K562 (cell line): ENCODE results near the gene SEPTIN12. TPM values are rescaled to one million over a fixed set of nuclear protein-coding genes. Genes with fewer than 3 reads are reported as not detected.

ENCODE experiments used
- ATAC-seq: fragments of 200-7000 bp; cut with Tn5 transposase; 3 replicates; pipeline ENCODE4 v1.9.1; 2020; ENCODE audit warnings: moderate library complexity
- BruUV-seq: library from RNA; stranded (reverse); fragments of 400-500 nt; replicated peaks from 2 replicates; lab custom pipeline; 2021; lab: Mats Ljungman, UMichigan
- CTCF ChIA-PET: fragments of 300-600 bp; formaldehyde crosslinking; extraction: SDS; loops from one replicate; lab custom pipeline; 2021; ENCODE audit warnings: low intra/inter-chr PET ratio; lab: Yijun Ruan, JAX
- POLR2A ChIA-PET: fragments of 300-600, 350-650 bp; sonication (Branson Sonifier 250); formaldehyde crosslinking; extraction: SDS; loops from one replicate; lab custom pipeline; 2021; ENCODE audit warnings: antibody characterized with exemption, inconsistent platforms; lab: Yijun Ruan, JAX
- DNase-seq, 4 experiments: peaks; one replicate each; pipeline versions ENCODE4 v3.0.0 to v3.0.0-alpha.2; 2011 to 2018; ENCODE audit warnings: low spot score in 3 of 4, mixed read lengths in 3 of 4; ENCODE audit errors: extremely low read depth in 1 of 4
- FAIRE-seq: peaks from 2 replicates; lab custom pipeline; 2011; peaks lifted over from hg19 to GRCh38; lab: Jason Lieb, UNC
- H2AFZ ChIP-seq: 2 replicates; pipeline ENCODE4 v1.6.0; 2011; ENCODE audit warnings: low read depth, low read length, control low read depth, inconsistent platforms
- H3K27ac ChIP-seq: fragments of 200-600 bp; 3 replicates; pipeline ENCODE4 v1.8.0; 2011; ENCODE audit warnings: low read depth, mild to moderate bottlenecking, control low read depth, inconsistent platforms, low read length, moderate library complexity, mixed read lengths; ENCODE audit errors: extremely low read depth
- H3K27me3 ChIP-seq, 2 experiments: fragments of 300-600 bp in 1 of 2; 2 replicates in 1 of 2; 3 replicates in 1 of 2; pipeline versions ENCODE4 v1.6.0 to v1.8.0; 2011; ENCODE audit warnings: inconsistent platforms in 2 of 2, low read length in 2 of 2, mild to moderate bottlenecking in 1 of 2, mixed read lengths in 1 of 2, moderate library complexity in 1 of 2; ENCODE audit not compliant: control insufficient read depth in 2 of 2, insufficient read depth in 2 of 2
- H3K36me3 ChIP-seq: fragments of 300-600 bp; 3 replicates; pipeline ENCODE4 v1.8.0; 2011; ENCODE audit warnings: mild to moderate bottlenecking, low read length, inconsistent platforms; ENCODE audit not compliant: control insufficient read depth, insufficient read depth
- H3K4me1 ChIP-seq, 2 experiments: fragments of 200-600 bp in 1 of 2; replicated peaks in 1 of 2; 2 replicates in 1 of 2; 3 replicates in 1 of 2; pipeline versions ENCODE4 v1.5.1 to v1.8.0; 2011; ENCODE audit warnings: inconsistent platforms in 2 of 2, low read length in 2 of 2, mild to moderate bottlenecking in 1 of 2, mixed read lengths in 1 of 2, moderate library complexity in 1 of 2; ENCODE audit not compliant: control insufficient read depth in 2 of 2, insufficient read depth in 2 of 2
- H3K4me2 ChIP-seq: 2 replicates; pipeline ENCODE4 v1.6.1; 2011; ENCODE audit warnings: low read length, control low read depth, inconsistent platforms, mixed read lengths; ENCODE audit not compliant: insufficient read depth
- H3K4me3 ChIP-seq: fragments of 200-600 bp; sonication (generic), shearing (Covaris generic); 2 replicates; pipeline ENCODE4 v1.5.1; 2016; ENCODE audit warnings: control low read depth, inconsistent platforms
- H3K79me2 ChIP-seq: fragments of 200-600 bp; 3 replicates; pipeline ENCODE4 v1.8.0; 2011; ENCODE audit warnings: low read length, inconsistent platforms; ENCODE audit not compliant: control insufficient read depth, insufficient read depth
- H3K9ac ChIP-seq, 2 experiments: 2 replicates each; pipeline versions ENCODE4 v1.6.0 to v1.6.1; 2011; ENCODE audit warnings: low read depth in 2 of 2, low read length in 2 of 2, control low read depth in 1 of 2, inconsistent platforms in 1 of 2, mild to moderate bottlenecking in 1 of 2, mixed read lengths in 1 of 2; ENCODE audit not compliant: insufficient read depth in 1 of 2
- H3K9me1 ChIP-seq: one replicate; pipeline ENCODE4 v1.6.0; 2011; ENCODE audit warnings: inconsistent platforms, mild to moderate bottlenecking, low read length, moderate library complexity; ENCODE audit not compliant: control insufficient read depth, insufficient read depth
- H3K9me3 ChIP-seq: replicated peaks from 2 replicates; pipeline ENCODE4 v1.5.1; 2011; ENCODE audit warnings: low read depth, low read length, inconsistent platforms; ENCODE audit not compliant: control insufficient read depth, insufficient read depth
- H4K20me1 ChIP-seq: replicated peaks from 2 replicates; pipeline ENCODE4 v1.6.1; 2011; ENCODE audit warnings: low read length, inconsistent platforms, mixed read lengths; ENCODE audit not compliant: control insufficient read depth, insufficient read depth
- CTCF ChIP-seq, 3 experiments: IDR thresholded peaks in 2 of 3; conservative IDR thresholded peaks in 1 of 3; 2 replicates each; pipeline ENCODE4 v1.5.1; 2011 to 2012; ENCODE audit warnings: low read length in 3 of 3, mild to moderate bottlenecking in 3 of 3, control low read depth in 2 of 3, improper control_type of control experiment in 1 of 3, inconsistent platforms in 1 of 3, low read depth in 1 of 3, mixed read lengths in 1 of 3, moderate library complexity in 1 of 3; ENCODE audit not compliant: insufficient read depth in 2 of 3
- E2F1 ChIP-seq: sonication (generic); formaldehyde crosslinking; IDR thresholded peaks from 2 replicates; pipeline ENCODE4 v1.8.1; 2023; ENCODE audit warnings: mild to moderate bottlenecking, missing genetic modification reagents, moderate library complexity
- ELF1 ChIP-seq: fragments of 200-800 bp; sonication (Bioruptor generic); IDR thresholded peaks from 2 replicates; pipeline ENCODE4 v1.6.1; 2016; ENCODE audit warnings: missing genetic modification characterization, missing compliant biosample characterization
- HMGN3 ChIP-seq: IDR thresholded peaks from 2 replicates; pipeline ENCODE4 v1.6.1; 2011; ENCODE audit warnings: borderline replicate concordance, low read depth, mild to moderate bottlenecking, mixed read lengths, low read length; ENCODE audit not compliant: insufficient read length; ENCODE audit errors: extremely low read depth
- MCM7 ChIP-seq, 2 experiments: fragments of 450-650 bp; IDR thresholded peaks; 2 replicates each; pipeline ENCODE4 v1.6.1; 2016 to 2018
- MTA2 ChIP-seq: fragments of 450-650 bp; IDR thresholded peaks from 2 replicates; pipeline ENCODE4 v1.6.1; 2016; ENCODE audit warnings: low read depth
- PATZ1 ChIP-seq: fragments of 250-450 bp; sonication (Bioruptor Pico); IDR thresholded peaks from 2 replicates; pipeline ENCODE4 v1.5.0; 2020; ENCODE audit warnings: mild to moderate bottlenecking, borderline replicate concordance
- RFX5 ChIP-seq: IDR thresholded peaks from 2 replicates; pipeline ENCODE4 v1.6.1; 2011; ENCODE audit warnings: low read depth, mild to moderate bottlenecking, improper control_type of control experiment, low read length
- SP1 ChIP-seq: sonication (generic); formaldehyde crosslinking; IDR thresholded peaks from 2 replicates; pipeline ENCODE4 v1.8.1; 2022; ENCODE audit warnings: mild to moderate bottlenecking, missing genetic modification reagents
- SREBF2 ChIP-seq: sonication (generic); formaldehyde crosslinking; IDR thresholded peaks from 2 replicates; pipeline ENCODE4 v1.4.0; 2020; ENCODE audit warnings: mild to moderate bottlenecking, missing genetic modification reagents
- ZNF174 ChIP-seq: fragments of 250-450 bp; sonication (Bioruptor Pico); IDR thresholded peaks from 2 replicates; pipeline ENCODE4 v1.4.0; 2020; ENCODE audit warnings: mild to moderate bottlenecking
- ZNF197 ChIP-seq: fragments of 200-800 bp; sonication (Bioruptor generic); IDR thresholded peaks from 2 replicates; pipeline ENCODE4 v1.6.1; 2016; ENCODE audit warnings: low read depth, missing genetic modification characterization, missing compliant biosample characterization
- ZNF778 ChIP-seq: fragments of 450-650 bp; formaldehyde crosslinking; IDR thresholded peaks from 2 replicates; pipeline ENCODE4 v1.4.0; 2020; ENCODE audit warnings: mild to moderate bottlenecking, moderate library complexity
- ZNF79 ChIP-seq: fragments of 250-450 bp; sonication (Bioruptor Pico); IDR thresholded peaks from 2 replicates; pipeline ENCODE4 v1.4.0; 2020; ENCODE audit warnings: low read depth, mild to moderate bottlenecking, moderate library complexity
- WGBS: fragments of 100-300 bp; shearing (Covaris generic); methylation state at CpG from one replicate; pipeline ENCODE4 v1.1.6; 2016; ENCODE audit warnings: low coverage, mixed read lengths; ENCODE audit not compliant: insufficient coverage; ENCODE audit errors: missing lambda C conversion rate; 5-methylcytosine and 5-hydroxymethylcytosine counted together
- in situ Hi-C: fragments of 300-500 bp; cut with MboI; formaldehyde crosslinking; loops from 4 replicates; pipeline ENCODE4 v1.15.0; 2018; ENCODE audit warnings: inconsistent platforms, mixed read lengths
- intact Hi-C: fragments of 100-400 bp; cut with micrococcal nuclease; formaldehyde crosslinking; loops from 2 replicates; pipeline ENCODE4 v1.14.2; 2022
- polyA plus RNA-seq, 8 experiments: library from polyadenylated mRNA; depleted of rRNA in 4 of 8; stranded (reverse) in 5 of 8; unstranded in 3 of 8; fragments of >200 nt; fragmentation: Nextera tagmentation in 2 of 8; fragmentation: Illumina TruSeq in 1 of 8; extraction: Ambion mirVana in 2 of 8; extraction: Trizol in 1 of 8; gene quantifications; 2 replicates each; pipeline versions ENCODE4 v1.2.1 to v1.2.3, GENCODE V29; 2011 to 2014; ENCODE audit warnings: inconsistent platforms in 1 of 8, missing spikeins in 1 of 8
- total RNA-seq, 7 experiments: library from RNA; depleted of rRNA in 6 of 7; stranded (reverse); fragments of >200 nt in 6 of 7; fragmentation: Illumina TruSeq in 2 of 7; extraction: Trizol in 2 of 7; gene quantifications; 2 replicates each; pipeline versions ENCODE4 v1.2.1 to v1.2.3, GENCODE V29; 2011 to 2021; ENCODE audit warnings: low replicate concordance in 1 of 7

Gene SEPTIN12
- total and polyA plus RNA-seq, 9 of the 15 experiments (the other 6 are each of a cell fraction or from before 2014, with no cell fraction given): not detected

GRCh38 chr16:4733211-4733742, 54.9 kb downstream of the SEPTIN12 start:
- 4% methylated on average over 17 of the region's 17 CpGs for WGBS
- no peak for TF ChIP-seq MCM7 (IDR thresholded peaks at IDR 0.05)
- no peak for TF ChIP-seq ZNF79 (CRISPR knock-in tag)
- no peak for TF ChIP-seq HMGN3
- TF ChIP-seq ZNF778 (CRISPR knock-in tag): no peak
- TF ChIP-seq ZNF197: no peak
- no peak for TF ChIP-seq CTCF (IDR thresholded peaks at IDR 0.05 in 2 of 3, conservative IDR thresholded peaks at IDR 0.05 in 1 of 3; ENCODE audit: insufficient read depth in 2 of 3, low read depth in 1 of 3, low read length in 3 of 3)
- no peak for TF ChIP-seq ELF1 (tag)
- no peak for TF ChIP-seq MTA2
- TF ChIP-seq SP1 (CRISPR knock-in tag): no peak
- no peak for TF ChIP-seq PATZ1
- no peak for TF ChIP-seq ZNF174 (CRISPR knock-in tag)
- no peak for TF ChIP-seq E2F1 (CRISPR knock-in tag)
- no peak for TF ChIP-seq SREBF2
- no peak for TF ChIP-seq RFX5
- TF ChIP-seq, all 486 proteins: peak for 0
- in situ Hi-C loops: no loop called here
- no peak for DNase-seq
- Histone ChIP-seq H3K9me1 (no peaks in the 10 kb centered on the region), H3K4me1 (peaks cover 0 to 22% of the 10 kb centered on the region in 2 experiments; a peak in 3 of 5 replicates), H3K27ac (peak overlapping the region; percentile 71), H4K20me1 (no peaks in the 10 kb centered on the region), H3K27me3 (no peaks in the 10 kb centered on the region), H2AFZ (peak overlapping the region; percentile 88), H3K9ac (peak overlapping the region; percentile 83 to 93), H3K4me2 (peak overlapping the region; percentile 95), H3K9me3 (no peaks in the 10 kb centered on the region), H3K79me2 (peaks cover 28% of the 10 kb centered on the region), H3K4me3 (peak overlapping the region; percentile 98), H3K36me3 (peaks cover 28% of the 10 kb centered on the region; the same call in 2 of the 3 replicates)
- peak; percentile 15 for FAIRE-seq
- intact Hi-C loops: loop anchor here (5.0 kb wide), 1 partner anchor 114 kb away; the partner anchor contains the start of genes GLYR1 and UBN1
- ChIA-PET CTCF (interaction anchor here (0.6 kb wide), 1 partner anchor 83 kb away, joined by 3 read pairs; no protein-coding TSS in a partner anchor), POLR2A (interaction anchor here (0.6 to 1.3 kb wide), 2 partner anchors 8 to 171 kb away, joined by 3 to 8 read pairs; no protein-coding TSS in a partner anchor)
- no peak for ATAC-seq
- BruUV-seq: no TSS peak
